HEK293 (cell line): Measurements from ENCODE around the gene DNER.

Source experiments
- CTCF ChIA-PET: fragments of 350-600 bp; formaldehyde crosslinking; extraction: SDS; loops from one replicate; lab custom pipeline; 2021; ENCODE audit warnings: antibody characterized with exemption; lab: Yijun Ruan, JAX
- POLR2A ChIA-PET: fragments of 300-600 bp; formaldehyde crosslinking; extraction: SDS; loops from one replicate; lab custom pipeline; 2020; ENCODE audit warnings: antibody characterized with exemption, inconsistent platforms; lab: Yijun Ruan, JAX
- H3K27ac ChIP-seq: fragments of 200-500 bp; sonication (Bioruptor generic); 2 replicates; pipeline ENCODE4 v1.5.1; 2014; ENCODE audit warnings: low read depth, low read length, control low read depth, inconsistent platforms; ENCODE audit errors: extremely low read depth
- H3K36me3 ChIP-seq, 2 experiments: fragments of 200-500 bp in 1 of 2; sonication (Bioruptor generic) in 1 of 2; 1 replicate in 1 of 2; 2 replicates in 1 of 2; pipeline ENCODE4 v1.5.1; 2014 to 2017; ENCODE audit warnings: inconsistent platforms in 2 of 2, low read length in 2 of 2; ENCODE audit not compliant: control insufficient read depth in 2 of 2, insufficient read depth in 1 of 2
- H3K4me1 ChIP-seq: fragments of 200-500 bp; sonication (Bioruptor generic); 2 replicates; pipeline ENCODE4 v1.5.1; 2014; ENCODE audit warnings: mild to moderate bottlenecking, low read length, inconsistent platforms; ENCODE audit not compliant: control insufficient read depth, insufficient read depth
- H3K4me3 ChIP-seq: 2 replicates; pipeline ENCODE4 v1.5.1; 2011; ENCODE audit warnings: low read depth, mild to moderate bottlenecking, control low read depth, low read length, moderate library complexity
- H3K9me3 ChIP-seq: fragments of 200-500 bp; sonication (Bioruptor generic); 2 replicates; pipeline ENCODE4 v1.5.1; 2014; ENCODE audit warnings: low read depth, low read length, inconsistent platforms; ENCODE audit not compliant: control insufficient read depth, insufficient read depth
- FEZF1 ChIP-seq: fragments of 450-650 bp; formaldehyde crosslinking; IDR thresholded peaks from 2 replicates; pipeline ENCODE4 v1.5.1; 2016; ENCODE audit warnings: missing biosample characterization, missing genetic modification characterization
- KLF10 ChIP-seq: fragments of 450-650 bp; IDR thresholded peaks from 2 replicates; pipeline ENCODE4 v1.5.1; 2018; ENCODE audit warnings: missing biosample characterization, mild to moderate bottlenecking, missing genetic modification characterization
- PRDM6 ChIP-seq: fragments of 450-650 bp; formaldehyde crosslinking; IDR thresholded peaks from 2 replicates; pipeline ENCODE4 v1.5.1; 2017; ENCODE audit warnings: missing biosample characterization, missing genetic modification characterization
- ZNF133 ChIP-seq: fragments of 450-650 bp; formaldehyde crosslinking; IDR thresholded peaks from 2 replicates; pipeline ENCODE4 v1.5.1; 2016; ENCODE audit warnings: missing biosample characterization, missing genetic modification characterization
- ZNF18 ChIP-seq: fragments of 450-650 bp; formaldehyde crosslinking; IDR thresholded peaks from 2 replicates; pipeline ENCODE4 v1.5.1; 2016; ENCODE audit warnings: missing biosample characterization, missing genetic modification characterization
- ZNF433 ChIP-seq: fragments of 450-650 bp; formaldehyde crosslinking; IDR thresholded peaks from 2 replicates; pipeline ENCODE4 v1.5.1; 2016; ENCODE audit warnings: missing biosample characterization, missing genetic modification characterization, low read depth
- ZNF629 ChIP-seq: fragments of 450-650 bp; formaldehyde crosslinking; IDR thresholded peaks from 2 replicates; pipeline ENCODE4 v1.5.1; 2017; ENCODE audit warnings: missing biosample characterization, missing genetic modification characterization
- ZNF639 ChIP-seq: fragments of 450-650 bp; formaldehyde crosslinking; IDR thresholded peaks from 2 replicates; pipeline ENCODE4 v1.5.1; 2016; ENCODE audit warnings: missing biosample characterization, missing genetic modification characterization
- ZNF692 ChIP-seq: fragments of 450-650 bp; formaldehyde crosslinking; IDR thresholded peaks from 2 replicates; pipeline ENCODE4 v1.5.1; 2016; ENCODE audit warnings: missing biosample characterization, missing genetic modification characterization
- ZNF701 ChIP-seq: fragments of 450-650 bp; formaldehyde crosslinking; IDR thresholded peaks from 2 replicates; pipeline ENCODE4 v1.5.1; 2016; ENCODE audit warnings: missing biosample characterization, missing genetic modification characterization
- ZNF792 ChIP-seq: fragments of 450-650 bp; formaldehyde crosslinking; IDR thresholded peaks from 2 replicates; pipeline ENCODE4 v1.5.1; 2016; ENCODE audit warnings: missing biosample characterization, missing genetic modification characterization
- TF ChIP-seq, protein P1 (sequence below): fragments of 450-650 bp; IDR thresholded peaks from 2 replicates; pipeline ENCODE4 v1.5.1; 2018; ENCODE audit warnings: missing biosample characterization, missing genetic modification characterization
- TF ChIP-seq, protein P2 (sequence below): fragments of 450-650 bp; formaldehyde crosslinking; IDR thresholded peaks from 2 replicates; pipeline ENCODE4 v1.5.1; 2016; ENCODE audit warnings: missing biosample characterization, missing genetic modification characterization

The DNER gene

GRCh38 chr2:229582151-229582550 is 132.2 kb downstream of the DNER start (continued):
- no peak for TF ChIP-seq ZNF692 (tag by site-specific recombination)

DNA sequence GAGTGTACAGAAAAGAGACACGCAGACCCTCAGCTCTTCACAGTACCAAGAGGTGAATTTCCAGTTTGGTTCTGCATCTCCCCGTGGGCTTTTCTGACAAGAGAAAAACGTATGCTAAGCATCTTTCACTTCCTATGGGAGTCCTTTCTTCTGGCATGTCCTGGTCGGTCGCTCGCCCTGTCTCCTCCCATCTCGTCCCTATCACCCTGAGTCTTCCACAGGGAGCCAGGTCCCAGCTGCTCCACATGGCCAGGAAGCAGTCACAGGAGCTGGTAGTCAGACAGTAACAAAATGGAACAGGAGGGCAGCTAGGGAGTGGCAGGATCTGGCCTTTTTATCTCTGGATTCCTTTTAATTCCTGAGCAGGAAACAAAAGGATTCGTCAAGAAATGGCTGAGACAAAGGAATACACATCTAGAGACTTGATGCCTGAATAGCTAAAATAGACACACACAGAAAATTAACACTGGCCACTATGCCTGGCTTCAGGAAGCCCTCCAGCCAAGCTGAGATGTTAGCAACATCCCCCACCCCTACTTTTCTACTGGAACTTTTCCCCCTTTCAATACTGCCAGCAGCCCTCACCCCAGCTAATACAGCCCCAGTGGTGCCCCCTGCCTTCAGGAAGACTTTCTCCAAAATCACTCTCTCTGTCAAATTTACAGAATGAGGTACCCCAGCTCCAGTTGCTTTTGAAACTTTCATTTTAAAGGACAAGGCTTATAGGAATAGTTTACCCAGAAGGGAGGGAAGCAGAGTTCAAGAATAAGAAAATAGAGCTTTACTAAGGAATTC is 136.1 kb downstream of the DNER start:
- no peaks in the 10 kb centered on the region for H3K9me3 ChIP-seq
- no peaks in the 10 kb centered on the region for H3K4me1 ChIP-seq
- H3K36me3 ChIP-seq, result no peaks in the 10 kb centered on the region
- no peak for TF ChIP-seq ZNF792 (tag by site-specific recombination)
- TF ChIP-seq, protein P1, sequence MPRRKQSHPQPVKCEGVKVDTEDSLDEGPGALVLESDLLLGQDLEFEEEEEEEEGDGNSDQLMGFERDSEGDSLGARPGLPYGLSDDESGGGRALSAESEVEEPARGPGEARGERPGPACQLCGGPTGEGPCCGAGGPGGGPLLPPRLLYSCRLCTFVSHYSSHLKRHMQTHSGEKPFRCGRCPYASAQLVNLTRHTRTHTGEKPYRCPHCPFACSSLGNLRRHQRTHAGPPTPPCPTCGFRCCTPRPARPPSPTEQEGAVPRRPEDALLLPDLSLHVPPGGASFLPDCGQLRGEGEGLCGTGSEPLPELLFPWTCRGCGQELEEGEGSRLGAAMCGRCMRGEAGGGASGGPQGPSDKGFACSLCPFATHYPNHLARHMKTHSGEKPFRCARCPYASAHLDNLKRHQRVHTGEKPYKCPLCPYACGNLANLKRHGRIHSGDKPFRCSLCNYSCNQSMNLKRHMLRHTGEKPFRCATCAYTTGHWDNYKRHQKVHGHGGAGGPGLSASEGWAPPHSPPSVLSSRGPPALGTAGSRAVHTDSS (tag by site-specific recombination), result no peak
- no peak for TF ChIP-seq ZNF701 (tag by site-specific recombination)
- no peak for TF ChIP-seq ZNF629
- no peak for TF ChIP-seq KLF10
- no peak for TF ChIP-seq ZNF639 (tag by site-specific recombination)
- TF ChIP-seq ZNF133 (tag by site-specific recombination), result no peak
- TF ChIP-seq PRDM6 (tag by site-specific recombination), result no peak
- TF ChIP-seq ZNF18, result no peak
- TF ChIP-seq FEZF1 (tag by site-specific recombination), result no peak
- no peak for TF ChIP-seq ZNF433
- TF ChIP-seq, protein P2, sequence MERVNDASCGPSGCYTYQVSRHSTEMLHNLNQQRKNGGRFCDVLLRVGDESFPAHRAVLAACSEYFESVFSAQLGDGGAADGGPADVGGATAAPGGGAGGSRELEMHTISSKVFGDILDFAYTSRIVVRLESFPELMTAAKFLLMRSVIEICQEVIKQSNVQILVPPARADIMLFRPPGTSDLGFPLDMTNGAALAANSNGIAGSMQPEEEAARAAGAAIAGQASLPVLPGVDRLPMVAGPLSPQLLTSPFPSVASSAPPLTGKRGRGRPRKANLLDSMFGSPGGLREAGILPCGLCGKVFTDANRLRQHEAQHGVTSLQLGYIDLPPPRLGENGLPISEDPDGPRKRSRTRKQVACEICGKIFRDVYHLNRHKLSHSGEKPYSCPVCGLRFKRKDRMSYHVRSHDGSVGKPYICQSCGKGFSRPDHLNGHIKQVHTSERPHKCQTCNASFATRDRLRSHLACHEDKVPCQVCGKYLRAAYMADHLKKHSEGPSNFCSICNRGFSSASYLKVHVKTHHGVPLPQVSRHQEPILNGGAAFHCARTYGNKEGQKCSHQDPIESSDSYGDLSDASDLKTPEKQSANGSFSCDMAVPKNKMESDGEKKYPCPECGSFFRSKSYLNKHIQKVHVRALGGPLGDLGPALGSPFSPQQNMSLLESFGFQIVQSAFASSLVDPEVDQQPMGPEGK (tag by site-specific recombination), result no peak
- CTCF ChIA-PET, result interaction anchor here (0.6 to 2.2 kb wide), 3 partner anchors 8 to 147 kb away, joined by 3 to 8 read pairs (median 5); no protein-coding TSS in a partner anchor
- POLR2A ChIA-PET, result interaction anchor here (1.0 kb wide), 1 partner anchor 136 kb away, joined by 3 read pairs; the partner anchor contains the start of gene DNER
- no peak overlapping the region for H3K4me3 ChIP-seq
- no peak overlapping the region for H3K27ac ChIP-seq
